Activated CD8-positive, alpha-beta memory T cell treated with anti-CD3 and anti-CD28 coated beads, Interleukin-2, amount 50 U/mL, for 24 hours (primary cell): ENCODE results near the gene NRIP1.
"Not testable (repeated sequence)": the region's sequence is repeated elsewhere in the genome, so short reads cannot be mapped to it uniquely, and the experiment has no call there.

ENCODE experiments used
- DNase-seq: peaks from one replicate; pipeline ENCODE4 v3.0.0-alpha.2; 2020; ENCODE audit errors: extremely low read depth

NRIP1 gene

GRCh38 chr21:15039607-15040299 lies 25.0 kb downstream of the NRIP1 start:
- DNase-seq, result no peak

DNA sequence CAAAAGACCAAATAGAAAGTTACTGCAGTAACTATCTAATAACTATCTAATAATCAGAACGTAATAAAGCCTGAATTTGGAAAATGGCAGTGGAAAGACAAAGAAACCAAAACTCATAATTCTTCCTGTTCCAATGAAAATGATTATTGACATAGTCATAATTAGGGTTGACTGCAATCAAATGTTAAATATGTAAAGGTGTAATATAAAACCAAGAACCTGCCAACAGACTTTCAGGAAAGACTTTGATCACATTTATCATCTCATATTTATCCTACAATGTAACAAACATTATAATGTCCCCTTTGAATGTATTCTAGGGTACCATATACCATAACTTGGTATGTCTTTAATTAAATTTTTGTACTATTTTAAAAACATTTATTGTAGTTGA lies 26.9 kb downstream of the NRIP1 start:
- DNase-seq, result no peak

GRCh38 chr21:15037095-15037899 lies 27.5 kb downstream of the NRIP1 start:
- DNase-seq, result no peak

DNA sequence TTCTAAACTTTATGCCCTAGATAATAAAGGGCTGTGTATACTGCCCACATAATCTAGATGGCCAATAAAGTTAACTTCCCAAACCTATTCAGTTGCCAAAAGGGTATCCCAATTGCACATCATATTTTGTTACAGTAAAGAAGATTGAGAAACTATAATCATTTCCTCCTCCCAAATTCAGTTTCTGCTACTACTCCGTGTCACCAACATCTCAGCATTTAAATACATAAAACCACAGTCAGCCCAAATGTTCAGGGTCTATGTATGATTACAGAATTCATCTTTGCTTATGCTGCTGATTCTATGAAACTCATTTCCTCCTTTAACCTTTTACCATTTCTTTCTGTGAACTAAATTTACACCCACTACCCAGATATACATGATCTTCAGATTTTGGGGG lies 28.6 kb downstream of the NRIP1 start:
- no peak for DNase-seq

DNA sequence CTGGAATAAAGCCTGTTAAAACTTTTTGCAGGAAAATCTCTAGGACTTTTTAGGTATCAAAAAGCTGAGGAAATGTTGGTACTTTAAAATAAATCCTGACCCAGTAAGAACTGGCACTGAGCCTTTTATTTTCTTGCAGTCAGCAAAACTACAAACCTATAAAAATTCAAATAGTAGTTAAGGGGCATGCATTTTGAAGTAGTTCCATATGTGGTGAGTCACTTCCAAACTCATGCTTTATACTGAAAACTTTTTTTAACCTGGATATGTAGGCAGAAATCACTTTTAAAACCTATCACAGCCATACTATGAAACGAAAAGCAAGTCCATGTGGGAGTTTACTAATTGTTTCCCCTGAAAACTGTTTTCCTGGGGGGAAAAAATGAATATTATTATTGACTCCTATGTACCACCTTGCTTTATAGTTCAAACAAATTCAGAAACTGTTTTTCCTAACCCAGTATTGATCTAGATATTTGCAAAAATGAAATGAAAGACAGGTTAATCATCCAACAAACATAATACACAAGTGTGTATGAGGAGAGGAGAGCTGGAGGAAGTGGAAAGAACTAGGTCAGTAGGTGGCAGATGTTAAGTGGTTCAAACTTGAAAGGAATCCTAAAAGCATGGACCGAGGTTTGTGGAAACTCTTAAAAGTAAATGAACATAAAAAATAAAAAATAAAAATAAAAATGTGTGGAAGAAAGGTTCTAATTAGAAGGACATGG lies 30.5 kb downstream of the NRIP1 start:
- no peak for DNase-seq

DNA sequence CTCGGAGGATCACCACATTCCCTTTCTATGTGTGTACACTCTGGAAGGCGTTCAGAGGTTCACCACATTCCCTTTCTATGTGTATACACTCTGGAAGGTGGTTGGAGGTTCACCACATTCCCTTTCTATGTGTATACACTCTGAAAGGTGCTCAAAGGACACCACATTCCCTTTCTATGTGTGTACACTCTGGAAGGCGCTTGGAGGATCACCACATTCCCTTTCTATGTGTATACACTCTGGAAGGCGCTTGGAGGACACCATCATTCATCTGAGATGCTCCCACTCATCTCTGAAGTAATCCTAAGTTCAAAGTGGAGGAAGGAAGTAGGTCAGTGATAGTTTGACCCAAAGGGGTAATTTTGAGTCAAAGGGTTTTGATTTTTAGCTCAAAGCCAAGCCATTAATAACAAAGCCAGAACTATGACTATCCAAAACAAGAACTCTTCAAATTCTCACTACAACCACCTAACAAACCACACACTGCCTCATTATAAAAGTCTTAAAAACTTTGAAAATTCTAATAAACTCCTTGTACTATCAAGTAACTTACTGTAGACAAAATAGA lies 32.9 kb downstream of the NRIP1 start:
- DNase-seq, result no peak

GRCh38 chr21:15031362-15031761 lies 33.4 kb downstream of the NRIP1 start:
- not testable (repeated sequence) for DNase-seq

DNA sequence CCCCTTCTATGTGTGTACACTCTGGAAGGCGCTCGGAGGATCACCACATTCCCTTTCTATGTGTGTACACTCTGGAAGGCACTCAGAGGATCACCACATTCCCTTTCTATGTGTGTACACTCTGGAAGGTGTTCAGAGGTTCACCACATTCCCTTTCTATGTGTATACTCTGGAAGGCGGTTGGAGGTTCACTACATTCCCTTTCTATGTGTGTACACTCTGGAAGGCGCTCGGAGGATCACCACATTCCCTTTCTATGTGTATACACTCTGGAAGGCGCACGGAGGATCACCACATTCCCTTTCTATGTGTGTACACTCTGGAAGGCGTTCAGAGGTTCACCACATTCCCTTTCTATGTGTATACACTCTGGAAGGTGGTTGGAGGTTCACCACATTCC lies 33.9 kb downstream of the NRIP1 start:
- not testable (repeated sequence) for DNase-seq

DNA sequence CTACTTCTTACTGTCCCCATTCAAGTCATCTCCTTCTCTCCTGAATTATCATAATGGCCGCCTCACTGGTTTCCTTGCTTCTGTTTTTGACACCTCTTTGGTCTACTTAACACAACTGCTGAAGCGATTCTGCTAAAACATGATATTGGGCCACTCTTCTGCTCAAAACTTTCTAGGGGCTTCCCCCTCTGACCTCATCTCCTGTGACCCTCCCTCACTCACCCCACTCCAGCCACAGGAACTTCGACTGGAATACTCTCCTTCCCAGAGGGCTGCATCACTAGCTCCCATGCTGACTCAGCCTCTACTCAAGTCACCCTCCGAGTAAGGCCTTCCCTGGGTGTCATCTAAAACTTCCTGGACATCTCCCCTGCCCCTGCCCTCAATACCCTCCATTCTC lies 35.7 kb downstream of the NRIP1 start:
- no peak for DNase-seq

DNA sequence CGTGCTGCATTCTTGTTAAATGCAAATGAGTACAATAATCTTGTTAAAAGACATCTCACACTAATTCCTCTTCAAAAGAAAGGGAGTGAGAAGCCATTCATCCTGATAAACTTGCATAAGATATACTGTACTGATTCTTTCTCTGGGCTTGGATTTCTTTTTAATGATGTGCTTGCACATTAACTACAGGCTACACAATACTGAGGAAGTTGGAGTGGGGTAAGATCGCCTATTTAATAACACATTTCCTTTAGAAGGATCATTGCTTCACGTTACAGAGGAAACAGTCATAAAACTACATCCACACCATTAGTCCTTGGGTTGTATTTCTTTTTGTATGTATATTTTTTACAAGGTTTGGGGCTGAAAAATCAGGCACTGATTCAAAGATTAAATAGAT lies 36.6 kb downstream of the NRIP1 start:
- DNase-seq, result no peak

DNA sequence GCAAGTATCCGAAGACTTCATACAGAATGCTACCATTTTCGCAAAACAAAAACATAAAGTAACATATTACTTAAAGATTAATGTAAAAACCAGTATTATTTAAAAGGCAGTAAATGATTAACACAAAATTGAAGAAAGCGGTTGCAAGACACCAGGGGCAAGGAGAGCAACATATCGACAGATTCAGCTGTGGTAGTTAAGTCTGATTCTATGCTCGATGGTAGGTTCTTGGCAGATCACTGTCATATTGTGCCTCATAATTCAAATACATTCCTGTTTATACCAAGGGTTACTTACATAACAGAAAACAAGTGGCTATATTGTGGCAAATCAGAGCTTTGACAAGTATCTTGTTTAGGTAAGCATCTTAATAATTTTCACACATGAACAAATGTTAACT lies 37.7 kb downstream of the NRIP1 start:
- DNase-seq, result no peak

DNA sequence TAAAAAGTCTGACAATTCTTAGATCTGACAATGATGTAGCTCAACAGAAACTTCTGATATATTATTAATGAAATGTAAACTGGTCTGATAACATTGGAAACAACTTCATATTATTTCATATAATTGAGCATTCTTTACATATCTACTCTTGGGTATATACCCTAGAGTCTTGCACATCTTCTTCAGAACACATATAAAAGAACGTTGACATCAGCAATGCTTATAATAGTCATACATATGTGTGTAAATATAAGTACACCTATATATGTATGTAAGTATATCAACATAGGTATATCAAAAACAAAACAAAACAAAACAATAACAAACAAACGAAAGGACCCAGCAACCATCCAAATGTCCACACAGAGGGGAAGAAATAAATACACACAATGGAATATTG lies 38.4 kb downstream of the NRIP1 start:
- DNase-seq, result no peak

GRCh38 chr21:15023776-15024175 lies 41.0 kb downstream of the NRIP1 start:
- DNase-seq, result no peak

DNA sequence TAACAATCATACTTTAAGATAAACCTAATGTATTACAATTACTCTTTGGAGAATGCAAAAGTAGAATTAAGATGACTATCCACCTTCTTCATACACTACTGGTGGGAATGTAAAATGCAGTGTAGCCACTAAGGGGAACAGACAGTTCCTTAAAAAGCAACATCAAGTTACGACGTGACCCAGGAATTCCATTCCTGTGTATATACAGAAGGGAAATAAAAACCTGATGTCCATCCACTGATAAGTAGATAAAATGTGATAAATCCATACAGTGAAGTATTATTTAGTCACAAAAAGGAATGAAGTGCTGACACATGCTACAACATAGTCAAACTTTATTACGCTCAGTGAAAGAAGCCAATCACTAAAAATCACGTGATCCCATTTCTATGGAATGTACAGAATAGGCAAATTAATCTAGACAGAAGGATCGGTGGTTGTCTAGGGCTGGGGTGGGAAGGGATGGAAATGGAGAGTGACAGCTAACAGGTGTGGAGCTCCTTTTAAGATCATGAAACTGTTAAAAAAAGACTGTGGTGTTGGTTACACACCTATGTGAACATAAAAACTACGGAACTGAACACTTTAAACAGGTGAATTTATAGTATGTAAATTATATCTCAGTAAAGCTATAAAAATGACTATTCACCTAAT lies 42.1 kb downstream of the NRIP1 start:
- no peak for DNase-seq

- DNase-seq, result no peak
Observed at GRCh38 chr21:15020797-15021196, 44.0 kb downstream of the NRIP1 start.

GRCh38 chr21:15018382-15018781 lies 46.4 kb downstream of the NRIP1 start:
- no peak for DNase-seq

- DNase-seq, result no peak
Observed at GRCh38 chr21:15015622-15016471, 49.0 kb downstream of the NRIP1 start.

GRCh38 chr21:15014221-15014620 lies 50.6 kb downstream of the NRIP1 start:
- no peak for DNase-seq

GRCh38 chr21:15011967-15012366 lies 52.8 kb downstream of the NRIP1 start:
- no peak for DNase-seq

DNA sequence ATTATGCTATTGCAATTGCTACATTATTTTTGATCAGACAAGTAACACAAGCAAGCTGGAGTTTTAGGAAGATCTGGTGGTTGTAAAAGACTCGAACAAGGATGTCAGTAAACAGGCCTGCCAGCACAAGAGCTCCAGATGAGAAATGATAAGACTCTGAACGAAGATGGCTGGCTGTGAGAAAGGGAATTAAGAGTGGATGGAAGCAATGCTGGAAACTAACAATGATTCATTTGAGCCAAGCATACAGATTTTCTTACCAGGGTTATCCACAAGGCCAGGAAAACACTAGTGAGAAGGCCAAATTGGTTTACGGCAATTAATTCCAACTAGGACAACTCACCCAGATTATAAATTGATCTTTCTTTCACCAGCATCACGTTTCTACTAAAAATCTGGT lies 54.2 kb downstream of the NRIP1 start:
- no peak for DNase-seq

- DNase-seq, result no peak
Observed at GRCh38 chr21:15009837-15010363, 54.9 kb downstream of the NRIP1 start.
